ENCODE measurements around the gene MYO1G. TPM values are rescaled to one million over a fixed set of nuclear protein-coding genes. Genes with fewer than 3 reads are reported as not detected.

MYO1G gene
- polyA plus RNA-seq, 1 of the 3 experiments (the other 2 are of a cell fraction) = 0.05 TPM

GRCh38 chr7:44989132-44989531 is 10.3 kb upstream of the MYO1G start:
- no peak for TF ChIP-seq RXRA (IDR thresholded peaks at IDR 0.05; ENCODE audit: borderline replicate concordance, low read depth)
- no peak for TF ChIP-seq MXI1 (IDR thresholded peaks at IDR 0.05; ENCODE audit: low read depth, low read length)
- TF ChIP-seq IRF3 (IDR thresholded peaks at IDR 0.05; ENCODE audit: low read depth, low read length) = no peak
- TF ChIP-seq FOXJ3 (CRISPR knock-in tag; IDR thresholded peaks at IDR 0.05) = no peak
- TF ChIP-seq TEAD4 (IDR thresholded peaks at IDR 0.05; ENCODE audit: borderline replicate concordance, insufficient read depth) = no peak
- no peak for TF ChIP-seq EZH2phosphoT487 (IDR thresholded peaks at IDR 0.05; ENCODE audit: borderline replicate concordance, low read depth)
- no peak for TF ChIP-seq SIN3A (IDR thresholded peaks at IDR 0.05; ENCODE audit: borderline replicate concordance, low read depth, low read length)
- TF ChIP-seq RFX5 (IDR thresholded peaks at IDR 0.05; ENCODE audit: low read length) = no peak
- no peak for TF ChIP-seq POLR2AphosphoS5 (IDR thresholded peaks at IDR 0.05; ENCODE audit: low read depth, low read length)
- TF ChIP-seq NRF1 (IDR thresholded peaks at IDR 0.05; ENCODE audit: low read depth, low read length) = no peak
- TF ChIP-seq USF2 (IDR thresholded peaks at IDR 0.05; ENCODE audit: borderline replicate concordance, low read depth, low read length) = no peak
- TF ChIP-seq TCF12 (IDR thresholded peaks at IDR 0.05) = no peak
- TF ChIP-seq GATA2 (CRISPR knock-in tag; IDR thresholded peaks at IDR 0.05) = no peak
- TF ChIP-seq USF1 (IDR thresholded peaks at IDR 0.05; ENCODE audit: borderline replicate concordance, low read depth) = no peak
- TF ChIP-seq TAF1 (IDR thresholded peaks at IDR 0.05; ENCODE audit: borderline replicate concordance, low read depth, low read length) = no peak
- no peaks in the 10 kb centered on the region for H3K9me3 ChIP-seq
- H3F3A ChIP-seq (replicated peaks; ENCODE audit: insufficient read depth) = peaks cover 21% of the 10 kb centered on the region
- no peaks in the 10 kb centered on the region for H4K20me1 ChIP-seq (ENCODE audit: insufficient read depth)
- no peaks in the 10 kb centered on the region for H3K27me3 ChIP-seq (ENCODE audit: insufficient read depth)
- H3K27ac ChIP-seq (ENCODE audit: low read depth in 2 of 2, low read length in 1 of 2) = no peak overlapping the region
- DNase-seq = no peak
- no peak overlapping the region for H3K4me2 ChIP-seq
- POLR2A ChIA-PET = no interaction called here
- H3K9me2 ChIP-seq = no peaks in the 10 kb centered on the region
- no peak overlapping the region for H2AFZ ChIP-seq (ENCODE audit: low read depth)
- H3K9ac ChIP-seq = no peak overlapping the region
- WGBS (ENCODE audit: low lambda C conversion rate) = 95% methylated on average over 3 of the region's 3 CpGs
- no peak overlapping the region for H3K4me3 ChIP-seq (ENCODE audit: low read depth in 2 of 2, low read length in 1 of 2)
- H3K79me2 ChIP-seq (ENCODE audit: insufficient read depth) = peaks cover 23% of the 10 kb centered on the region
- peaks cover 16 to 18% of the 10 kb centered on the region in 2 experiments for H3K36me3 ChIP-seq (replicated peaks in 1 of 2; ENCODE audit: control insufficient read depth in 1 of 2, insufficient read depth in 2 of 2, low read length in 1 of 2)
- CTCF ChIA-PET = interaction anchor here (0.9 to 2.1 kb wide), 4 partner anchors 15 to 147 kb away, joined by 3 to 6 read pairs (median 4); no protein-coding TSS in a partner anchor
- peaks cover 19 to 26% of the 10 kb centered on the region in 2 experiments; a peak in 3 of 4 replicates for H3K4me1 ChIP-seq (ENCODE audit: control insufficient read depth in 1 of 2, insufficient read depth in 2 of 2, low read depth in 1 of 2, low read length in 1 of 2)

GRCh38 chr7:44988701-44989100 is 9.9 kb upstream of the MYO1G start:
- Histone ChIP-seq H3F3A (replicated peaks; ENCODE audit: insufficient read depth) (peaks cover 21% of the 10 kb centered on the region), H3K27me3 (ENCODE audit: insufficient read depth) (no peaks in the 10 kb centered on the region), H3K4me1 (ENCODE audit: control insufficient read depth in 1 of 2, insufficient read depth in 2 of 2, low read depth in 1 of 2, low read length in 1 of 2) (peaks cover 23 to 26% of the 10 kb centered on the region in 2 experiments; a peak in 3 of 4 replicates), H3K9me3 (no peaks in the 10 kb centered on the region), H3K27ac (ENCODE audit: low read depth in 2 of 2, low read length in 1 of 2) (no peak overlapping the region), H3K36me3 (replicated peaks in 1 of 2; ENCODE audit: control insufficient read depth in 1 of 2, insufficient read depth in 2 of 2, low read length in 1 of 2) (peaks cover 21 to 22% of the 10 kb centered on the region in 2 experiments), H3K79me2 (ENCODE audit: insufficient read depth) (peaks cover 26% of the 10 kb centered on the region), H3K4me3 (ENCODE audit: low read depth in 2 of 2, low read length in 1 of 2) (no peak overlapping the region), H3K9ac (no peak overlapping the region), H2AFZ (ENCODE audit: low read depth) (no peak overlapping the region), H4K20me1 (ENCODE audit: insufficient read depth) (no peaks in the 10 kb centered on the region), H3K4me2 (no peak overlapping the region), H3K9me2 (no peaks in the 10 kb centered on the region)
- 77% methylated on average over 4 of the region's 4 CpGs for WGBS (ENCODE audit: low lambda C conversion rate)
- ChIA-PET CTCF (interaction anchor here (0.9 to 2.2 kb wide), 4 partner anchors 14 to 147 kb away, joined by 3 to 9 read pairs (median 4); no protein-coding TSS in a partner anchor), POLR2A (no interaction called here)
- no peak for DNase-seq
- TF ChIP-seq TCF12 (IDR thresholded peaks at IDR 0.05) (no peak), USF2 (IDR thresholded peaks at IDR 0.05; ENCODE audit: borderline replicate concordance, low read depth, low read length) (no peak), RXRA (IDR thresholded peaks at IDR 0.05; ENCODE audit: borderline replicate concordance, low read depth) (no peak), CHD2 (IDR thresholded peaks at IDR 0.05; ENCODE audit: low read length, partially characterized antibody) (no peak), REST (IDR thresholded peaks at IDR 0.05; ENCODE audit: low read depth, low read length) (no peak), PBX3 (IDR thresholded peaks at IDR 0.05) (no peak), FOXJ3 (CRISPR knock-in tag; IDR thresholded peaks at IDR 0.05) (no peak)
